Astrocyte (in vitro differentiated cells and primary cell): ENCODE measurements around the gene ING1. TPM values are rescaled to one million over a fixed set of nuclear protein-coding genes. Genes with fewer than 3 reads are reported as not detected.

ENCODE experiments used
- DNase-seq: peaks from one replicate; pipeline ENCODE4 v3.0.0-alpha.2; 2010; ENCODE audit warnings: low read depth
- FAIRE-seq: peaks from 2 replicates; lab custom pipeline; 2011; peaks lifted over from hg19 to GRCh38; lab: Jason Lieb, UNC
- H2AFZ ChIP-seq: 2 replicates; pipeline ENCODE4 v1.6.0; 2012; ENCODE audit warnings: low read depth, low read length, inconsistent platforms
- H3K27ac ChIP-seq: 2 replicates; pipeline ENCODE4 v1.5.1; 2011; ENCODE audit warnings: low read depth, low read length, inconsistent platforms
- H3K27me3 ChIP-seq: 2 replicates; pipeline ENCODE4 v1.6.0; 2011; ENCODE audit warnings: low read length, inconsistent platforms; ENCODE audit not compliant: insufficient read depth
- H3K36me3 ChIP-seq: 2 replicates; pipeline ENCODE4 v1.5.1; 2011; ENCODE audit warnings: low read length, inconsistent platforms; ENCODE audit not compliant: insufficient read depth
- H3K4me1 ChIP-seq: 2 replicates; pipeline ENCODE4 v1.5.1; 2011; ENCODE audit warnings: low read length, inconsistent platforms; ENCODE audit not compliant: insufficient read depth
- H3K4me2 ChIP-seq: 2 replicates; pipeline ENCODE4 v1.6.0; 2012; ENCODE audit warnings: low read length, inconsistent platforms
- H3K4me3 ChIP-seq: 2 replicates; pipeline ENCODE4 v1.5.1; 2011; ENCODE audit warnings: low read depth, mild to moderate bottlenecking, low read length, inconsistent platforms; ENCODE audit not compliant: insufficient read depth
- H3K79me2 ChIP-seq: 2 replicates; pipeline ENCODE4 v1.6.0; 2012; ENCODE audit warnings: mild to moderate bottlenecking, low read length, inconsistent platforms; ENCODE audit not compliant: insufficient read depth
- H3K9ac ChIP-seq: 2 replicates; pipeline ENCODE4 v1.6.0; 2012; ENCODE audit warnings: mild to moderate bottlenecking, low read length, inconsistent platforms
- H3K9me3 ChIP-seq: 2 replicates; pipeline ENCODE4 v1.5.1; 2012; ENCODE audit warnings: low read depth, mild to moderate bottlenecking, low read length, inconsistent platforms; ENCODE audit not compliant: insufficient read depth
- H4K20me1 ChIP-seq: 2 replicates; pipeline ENCODE4 v1.6.0; 2012; ENCODE audit warnings: low read length, inconsistent platforms; ENCODE audit not compliant: insufficient read depth
- H3K27ac Mint-ChIP-seq: one replicate; pipeline ENCODE4 v1.8.0; 2021; ENCODE audit warnings: mild to moderate bottlenecking, mixed read lengths; ENCODE audit not compliant: unreplicated experiment
- H3K27me3 Mint-ChIP-seq: one replicate; pipeline ENCODE4 v1.8.0; 2021; ENCODE audit warnings: low read depth, mixed read lengths; ENCODE audit not compliant: unreplicated experiment
- H3K36me3 Mint-ChIP-seq: one replicate; pipeline ENCODE4 v1.8.0; 2021; ENCODE audit warnings: low read depth, mixed read lengths; ENCODE audit not compliant: unreplicated experiment
- H3K4me1 Mint-ChIP-seq: one replicate; pipeline ENCODE4 v1.8.0; 2021; ENCODE audit warnings: low read depth, mixed read lengths; ENCODE audit not compliant: unreplicated experiment
- H3K4me3 Mint-ChIP-seq: one replicate; pipeline ENCODE4 v1.8.0; 2021; ENCODE audit warnings: mild to moderate bottlenecking, moderate library complexity, mixed read lengths; ENCODE audit not compliant: unreplicated experiment
- H3K9me3 Mint-ChIP-seq: one replicate; pipeline ENCODE4 v1.8.0; 2021; ENCODE audit warnings: mild to moderate bottlenecking, mixed read lengths; ENCODE audit not compliant: unreplicated experiment
- EZH2 ChIP-seq: IDR thresholded peaks from 2 replicates; pipeline ENCODE4 v1.6.1; 2012; ENCODE audit warnings: mild to moderate bottlenecking, low read length, inconsistent platforms; ENCODE audit not compliant: insufficient read depth
- total RNA-seq: library from RNA; stranded (reverse); gene quantifications from 2 replicates; pipeline ENCODE4 v1.2.1, GENCODE V29; 2021
- TF ChIP-seq, protein P1 (sequence below): IDR thresholded peaks from 2 replicates; pipeline ENCODE4 v1.5.1; 2011; ENCODE audit warnings: low read depth, mild to moderate bottlenecking, inconsistent platforms, low read length, moderate library complexity; ENCODE audit not compliant: insufficient read depth

Gene ING1
- total RNA-seq, 1 donor from 2014 or later: 11.8 TPM

DNA sequence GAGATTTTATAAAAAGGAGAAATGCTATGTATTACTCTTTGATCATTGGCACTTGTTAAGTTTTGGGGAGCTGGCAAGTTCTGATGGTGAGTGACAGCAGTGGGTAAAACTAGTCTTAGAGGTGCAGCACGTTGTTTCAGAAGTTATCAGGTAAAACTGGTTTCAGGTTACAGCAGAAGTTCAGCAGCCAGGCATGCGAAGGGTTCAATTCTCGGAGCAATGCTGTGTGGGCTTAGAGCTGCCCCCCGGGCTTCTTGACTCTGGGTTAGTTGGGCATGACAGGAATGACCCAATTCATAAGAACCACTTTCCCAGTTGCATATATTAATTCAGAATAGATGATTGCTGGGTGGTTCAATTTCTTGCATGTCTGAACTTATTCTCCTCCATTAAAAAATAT lies 34.8 kb downstream of the ING1 start:
- Histone ChIP-seq H4K20me1 (no peaks in the 10 kb centered on the region), H3K4me2 (no peak overlapping the region), H3K27me3 (no peaks in the 10 kb centered on the region), H3K36me3 (no peaks in the 10 kb centered on the region), H3K27ac (no peak overlapping the region), H3K79me2 (no peaks in the 10 kb centered on the region), H2AFZ (no peak overlapping the region), H3K4me3 (no peak overlapping the region), H3K9me3 (peaks cover 5% of the 10 kb centered on the region), H3K4me1 (no peaks in the 10 kb centered on the region), H3K9ac (no peak overlapping the region)
- Mint-ChIP-seq H3K27ac (no peak overlapping the region), H3K27me3 (no peaks in the 10 kb centered on the region), H3K4me1 (peaks cover 5% of the 10 kb centered on the region), H3K4me3 (no peak overlapping the region), H3K9me3 (peaks cover 9% of the 10 kb centered on the region), H3K36me3 (peaks cover 2% of the 10 kb centered on the region)
- no peak for TF ChIP-seq EZH2
- TF ChIP-seq, protein P1, sequence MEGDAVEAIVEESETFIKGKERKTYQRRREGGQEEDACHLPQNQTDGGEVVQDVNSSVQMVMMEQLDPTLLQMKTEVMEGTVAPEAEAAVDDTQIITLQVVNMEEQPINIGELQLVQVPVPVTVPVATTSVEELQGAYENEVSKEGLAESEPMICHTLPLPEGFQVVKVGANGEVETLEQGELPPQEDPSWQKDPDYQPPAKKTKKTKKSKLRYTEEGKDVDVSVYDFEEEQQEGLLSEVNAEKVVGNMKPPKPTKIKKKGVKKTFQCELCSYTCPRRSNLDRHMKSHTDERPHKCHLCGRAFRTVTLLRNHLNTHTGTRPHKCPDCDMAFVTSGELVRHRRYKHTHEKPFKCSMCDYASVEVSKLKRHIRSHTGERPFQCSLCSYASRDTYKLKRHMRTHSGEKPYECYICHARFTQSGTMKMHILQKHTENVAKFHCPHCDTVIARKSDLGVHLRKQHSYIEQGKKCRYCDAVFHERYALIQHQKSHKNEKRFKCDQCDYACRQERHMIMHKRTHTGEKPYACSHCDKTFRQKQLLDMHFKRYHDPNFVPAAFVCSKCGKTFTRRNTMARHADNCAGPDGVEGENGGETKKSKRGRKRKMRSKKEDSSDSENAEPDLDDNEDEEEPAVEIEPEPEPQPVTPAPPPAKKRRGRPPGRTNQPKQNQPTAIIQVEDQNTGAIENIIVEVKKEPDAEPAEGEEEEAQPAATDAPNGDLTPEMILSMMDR: no peak
- FAIRE-seq: no peak
- no peak for DNase-seq

DNA sequence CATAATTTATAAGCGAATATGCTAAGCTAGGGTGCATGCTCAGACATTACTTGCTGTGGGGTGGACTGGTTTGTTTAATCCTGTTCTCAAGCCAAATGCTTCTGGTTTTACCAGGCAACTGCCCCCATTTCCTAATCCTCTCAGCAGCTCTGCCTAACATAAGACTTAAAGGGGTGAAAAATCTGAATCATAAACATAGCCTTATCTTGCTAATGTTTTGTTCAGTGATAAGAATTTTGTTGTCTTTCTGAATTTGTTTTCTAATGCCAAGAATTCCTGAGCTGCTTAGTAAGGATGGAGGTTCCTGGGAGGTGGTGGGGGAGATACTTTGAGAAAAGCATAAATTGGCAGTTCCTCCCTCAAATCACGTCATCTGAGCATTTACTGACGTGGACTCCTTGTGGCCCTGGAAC lies 42.7 kb downstream of the ING1 start:
- peak overlapping the region; percentile 8 for H3K4me2 ChIP-seq
- H3K27me3 ChIP-seq: no peaks in the 10 kb centered on the region
- no peak overlapping the region for H2AFZ ChIP-seq
- no peak overlapping the region for H3K4me3 ChIP-seq
- no peaks in the 10 kb centered on the region for H3K36me3 ChIP-seq
- H3K79me2 ChIP-seq: no peaks in the 10 kb centered on the region
- Mint-ChIP-seq H3K27me3 (peaks cover 6% of the 10 kb centered on the region), H3K27ac (no peak overlapping the region), H3K36me3 (no peaks in the 10 kb centered on the region), H3K9me3 (peaks cover 4% of the 10 kb centered on the region), H3K4me1 (peaks cover 6% of the 10 kb centered on the region), H3K4me3 (no peak overlapping the region)
- no peaks in the 10 kb centered on the region for H4K20me1 ChIP-seq
- FAIRE-seq (peak; percentile 37), DNase-seq (peak; percentile 72)
- no peak overlapping the region for H3K9ac ChIP-seq
- no peaks in the 10 kb centered on the region for H3K9me3 ChIP-seq
- TF ChIP-seq, protein P1: no peak
- TF ChIP-seq EZH2: no peak
- peaks cover 3% of the 10 kb centered on the region for H3K4me1 ChIP-seq
- no peak overlapping the region for H3K27ac ChIP-seq

GRCh38 chr13:110757296-110757695 lies 43.8 kb downstream of the ING1 start:
- no peaks in the 10 kb centered on the region for H3K9me3 ChIP-seq
- no peak overlapping the region for H3K4me3 Mint-ChIP-seq
- no peaks in the 10 kb centered on the region for H3K27me3 ChIP-seq
- H3K27me3 Mint-ChIP-seq: peaks cover 6% of the 10 kb centered on the region
- H3K4me1 Mint-ChIP-seq: peaks cover 6% of the 10 kb centered on the region
- peaks cover 4% of the 10 kb centered on the region for H3K9me3 Mint-ChIP-seq
- no peaks in the 10 kb centered on the region for H3K36me3 Mint-ChIP-seq
- no peak overlapping the region for H3K4me3 ChIP-seq
- no peak for FAIRE-seq
- peaks cover 3% of the 10 kb centered on the region for H3K4me1 ChIP-seq
- no peak overlapping the region for H3K27ac Mint-ChIP-seq
- H3K79me2 ChIP-seq: no peaks in the 10 kb centered on the region
- H3K9ac ChIP-seq: no peak overlapping the region
- H3K27ac ChIP-seq: no peak overlapping the region
- DNase-seq: no peak
- no peak overlapping the region for H3K4me2 ChIP-seq
- no peak overlapping the region for H2AFZ ChIP-seq
- no peak for TF ChIP-seq EZH2
- TF ChIP-seq, protein P1: no peak
- no peaks in the 10 kb centered on the region for H3K36me3 ChIP-seq
- H4K20me1 ChIP-seq: no peaks in the 10 kb centered on the region
